ES-I3 (cell line): ENCODE data around the gene PPIL1.
A peak's percentile ranks its signal among the peaks of the same experiment; 100 is the strongest.

Source experiments
- H3K36me3 ChIP-seq: 2 replicates; pipeline ENCODE4 v1.6.1; 2013; ENCODE audit warnings: mild to moderate bottlenecking, low read length, control low read depth, moderate library complexity; ENCODE audit not compliant: insufficient read depth
- H3K4me1 ChIP-seq: 2 replicates; pipeline ENCODE4 v1.6.1; 2013; ENCODE audit warnings: mild to moderate bottlenecking, control low read depth, low read length; ENCODE audit not compliant: insufficient read depth
- H3K9ac ChIP-seq: 2 replicates; pipeline ENCODE4 v1.6.1; 2013; ENCODE audit warnings: low read depth, mild to moderate bottlenecking, low read length, moderate library complexity
- H3K9me3 ChIP-seq: 2 replicates; pipeline ENCODE4 v1.6.1; 2013; ENCODE audit warnings: mild to moderate bottlenecking, low read length, moderate library complexity; ENCODE audit not compliant: control insufficient read depth, insufficient read depth

The PPIL1 gene

DNA sequence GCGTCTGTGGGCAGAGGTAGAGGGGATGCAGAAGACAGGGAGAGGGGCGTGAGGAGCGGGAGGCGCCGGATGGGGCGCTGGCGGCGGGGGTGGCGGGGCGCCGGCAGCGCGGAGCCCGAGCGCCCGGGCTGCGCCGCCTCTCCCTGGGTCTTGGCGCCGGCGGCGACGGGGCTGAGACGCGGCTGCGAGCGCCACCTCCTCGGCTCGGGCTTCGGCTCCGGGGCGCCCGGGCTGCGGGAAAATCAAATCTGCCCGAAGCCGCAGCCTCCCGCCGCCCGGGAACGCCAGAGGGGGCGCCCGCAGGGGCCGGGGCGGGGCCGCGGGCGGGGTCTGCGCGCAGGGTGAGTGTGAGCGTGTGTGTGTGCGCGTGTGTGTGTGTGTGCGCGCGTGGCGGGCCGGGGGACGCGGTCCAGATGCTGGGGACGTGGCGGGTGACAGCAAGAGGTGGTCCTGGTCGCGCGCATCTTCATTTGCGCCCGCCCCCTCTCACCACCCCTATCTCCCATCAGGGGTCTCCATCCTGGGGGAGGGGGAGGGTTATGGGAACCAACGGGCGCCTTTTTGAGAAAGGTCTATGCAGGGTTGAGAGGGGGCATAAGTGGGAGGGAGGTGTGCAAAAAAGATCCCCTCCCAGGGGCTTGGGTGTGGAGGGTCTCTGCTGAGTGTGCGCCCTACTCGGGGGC, 34.7 kb downstream of the PPIL1 start:
- H3K9me3 ChIP-seq = no peaks in the 10 kb centered on the region
- peak overlapping the region; percentile 59 for H3K9ac ChIP-seq
- peaks cover 4% of the 10 kb centered on the region; the same call in 1 of the 2 replicates for H3K4me1 ChIP-seq
- H3K36me3 ChIP-seq = no peaks in the 10 kb centered on the region

DNA sequence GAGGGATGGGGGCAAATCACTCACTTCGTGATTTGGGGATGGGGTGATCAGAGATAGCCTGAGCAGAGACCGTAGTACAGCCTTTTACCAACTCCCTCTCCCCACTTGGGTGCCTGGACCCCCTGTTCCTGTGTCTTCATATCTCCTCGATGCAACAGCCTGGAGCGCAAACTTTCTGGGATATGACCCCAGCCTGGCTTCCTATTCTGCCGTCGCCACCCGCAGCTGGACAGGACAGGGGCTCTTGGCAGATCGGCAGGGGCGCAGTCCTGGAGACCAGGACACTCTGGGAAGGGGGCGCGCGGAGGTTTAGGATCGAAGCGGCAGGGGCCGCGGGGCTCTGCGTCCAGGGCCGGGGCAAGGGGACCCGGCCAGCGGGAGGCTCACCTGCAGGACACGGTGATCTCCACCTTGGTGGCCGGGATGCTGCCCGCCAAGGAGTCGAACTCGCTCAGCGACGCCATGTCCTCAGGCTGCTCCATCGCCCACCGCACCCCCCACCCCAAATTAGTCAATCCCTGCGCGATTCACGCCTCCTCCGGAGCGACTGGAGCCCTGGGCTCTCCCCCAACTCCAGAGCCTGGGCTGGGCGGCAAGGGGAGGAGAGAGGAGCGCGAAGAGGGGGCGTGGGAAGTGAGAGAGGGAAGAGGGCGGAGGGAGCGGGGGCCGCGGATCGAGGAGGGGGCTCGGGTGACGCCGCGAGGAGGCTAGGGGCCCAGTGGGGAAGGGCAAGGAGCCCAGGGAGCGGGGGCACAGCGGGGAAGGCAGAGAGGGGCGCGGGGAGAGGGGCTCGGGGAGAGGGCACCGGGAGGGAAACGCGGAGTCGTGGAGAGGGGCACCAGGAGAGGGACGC, 35.5 kb downstream of the PPIL1 start, which contains the start of gene CPNE5:
Gene CPNE5, minus strand, starts transcription at position 549 of the 853 bp plus-strand sequence. Its CDS starts 67 bp downstream, at position 482.
- Histone ChIP-seq H3K9ac (peak within 1 kb of the TSS; percentile 59), H3K4me1 (peaks cover 10% of the 10 kb centered on the region), H3K36me3 (no peaks in the 10 kb centered on the region), H3K9me3 (no peaks in the 10 kb centered on the region)

DNA sequence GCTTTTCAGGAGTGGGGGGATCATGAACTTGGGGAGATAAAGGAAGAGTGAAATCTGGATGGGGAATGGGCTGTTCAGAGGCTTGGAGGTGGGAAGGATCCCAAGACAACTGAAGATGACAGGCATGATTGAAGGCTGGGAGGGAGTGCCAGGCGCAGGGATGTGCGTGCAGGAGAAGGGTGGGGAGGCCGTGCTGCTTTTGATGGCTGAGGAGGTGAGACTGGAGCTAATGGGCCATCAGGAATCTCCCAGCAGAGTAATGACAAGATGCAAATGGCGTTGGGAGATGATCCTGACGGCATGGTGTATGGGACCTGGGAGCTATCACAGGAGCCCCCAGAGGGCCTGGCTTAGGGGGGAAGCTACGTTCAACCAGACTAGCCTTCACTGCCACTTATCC, 36.9 kb downstream of the PPIL1 start:
- peaks cover 10% of the 10 kb centered on the region for H3K4me1 ChIP-seq
- H3K9me3 ChIP-seq = no peaks in the 10 kb centered on the region
- H3K36me3 ChIP-seq = no peaks in the 10 kb centered on the region
- no peak overlapping the region for H3K9ac ChIP-seq

GRCh38 chr6:36837022-36837339, 37.6 kb downstream of the PPIL1 start:
- H3K9me3 ChIP-seq = no peaks in the 10 kb centered on the region
- H3K9ac ChIP-seq = no peak overlapping the region
- H3K36me3 ChIP-seq = no peaks in the 10 kb centered on the region
- peaks cover 10% of the 10 kb centered on the region for H3K4me1 ChIP-seq

DNA sequence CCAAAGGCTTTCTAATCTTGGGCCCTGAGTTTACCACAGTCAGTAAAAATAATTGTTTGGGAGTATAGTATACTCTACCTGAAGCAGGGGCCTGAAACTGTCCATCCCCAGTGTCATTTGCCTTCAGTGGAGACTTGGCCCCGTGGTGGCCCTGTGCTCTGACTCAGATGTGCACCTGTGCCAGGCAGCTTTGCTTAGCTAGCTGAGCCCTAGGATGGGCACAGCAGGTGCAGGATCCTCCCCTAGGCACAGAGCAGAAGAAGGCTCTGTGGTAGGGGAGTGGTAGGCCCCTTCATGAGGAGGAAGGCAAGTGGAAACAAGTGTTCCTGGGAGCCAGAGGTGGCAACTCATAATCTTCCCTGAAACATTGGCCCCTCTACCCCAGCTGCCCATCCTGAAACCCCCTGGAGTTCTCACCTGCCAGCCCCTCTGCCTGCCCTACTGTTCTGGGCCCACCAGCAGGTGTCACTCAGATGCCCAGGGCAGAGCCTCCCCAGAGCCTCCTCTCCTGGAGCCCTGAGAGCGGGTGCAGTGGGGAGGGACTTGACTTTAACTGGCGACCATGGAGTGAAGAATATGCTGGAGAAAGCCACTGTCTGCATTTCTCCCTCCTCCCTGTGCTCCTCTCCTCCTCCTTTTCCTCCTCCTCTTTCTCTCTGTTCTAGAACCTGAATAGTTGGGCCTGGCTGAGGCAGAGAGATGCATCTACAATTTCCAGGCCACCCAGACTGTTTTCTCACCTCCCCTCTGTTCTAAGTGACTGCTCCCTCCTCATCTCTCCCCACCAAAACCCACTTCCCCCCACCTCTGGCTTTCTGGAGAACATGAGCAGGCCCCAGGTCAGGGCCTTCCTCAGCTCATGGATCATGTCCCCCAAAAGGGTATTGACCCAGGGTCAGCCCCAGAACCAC, 38.2 kb downstream of the PPIL1 start:
- no peaks in the 10 kb centered on the region for H3K9me3 ChIP-seq
- peaks cover 10% of the 10 kb centered on the region for H3K4me1 ChIP-seq
- H3K36me3 ChIP-seq = no peaks in the 10 kb centered on the region
- no peak overlapping the region for H3K9ac ChIP-seq

DNA sequence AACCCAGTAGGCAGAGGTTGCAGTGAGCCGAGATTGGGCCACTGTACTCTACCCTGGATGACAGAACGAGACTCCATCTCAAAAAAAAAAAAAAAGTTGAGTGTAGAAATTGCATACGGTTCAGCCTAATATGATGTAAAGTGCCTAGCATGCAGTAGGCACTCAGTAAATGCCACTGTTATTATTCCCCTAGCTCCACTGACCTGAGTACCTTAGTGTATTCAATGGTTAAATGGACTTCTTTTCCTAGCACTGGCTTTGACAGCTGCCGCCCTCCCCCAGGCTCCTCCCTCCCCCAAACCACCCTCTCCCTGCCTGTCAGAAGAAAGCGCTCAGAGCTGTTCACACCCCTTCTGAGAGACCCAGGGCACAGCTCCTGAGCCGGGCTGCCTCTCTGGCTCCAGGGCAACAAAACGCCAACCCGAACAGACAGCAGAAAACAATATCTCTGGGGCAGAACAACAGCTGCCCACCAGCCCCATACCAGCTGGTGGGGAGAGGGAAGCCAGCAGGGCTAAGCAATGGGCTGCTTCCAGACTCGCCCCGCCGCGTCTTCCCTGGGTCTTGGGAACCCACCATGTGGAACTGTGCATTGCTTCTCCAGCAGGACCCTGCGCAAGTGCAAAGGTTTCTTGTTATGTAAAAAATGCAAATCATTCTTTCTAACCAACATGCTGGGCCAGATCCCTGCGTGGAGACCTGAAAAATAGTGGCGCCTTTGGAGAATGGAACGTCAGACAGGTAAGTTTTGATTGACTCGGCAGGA, 39.8 kb downstream of the PPIL1 start:
- Histone ChIP-seq H3K9ac (peak overlapping the region; percentile 6; the same call in 1 of the 2 replicates), H3K36me3 (no peaks in the 10 kb centered on the region), H3K9me3 (no peaks in the 10 kb centered on the region), H3K4me1 (peaks cover 6% of the 10 kb centered on the region; the same call in 1 of the 2 replicates)

- Histone ChIP-seq H3K36me3 (no peaks in the 10 kb centered on the region), H3K9me3 (no peaks in the 10 kb centered on the region), H3K9ac (no peak overlapping the region), H3K4me1 (peaks cover 6% of the 10 kb centered on the region; the same call in 1 of the 2 replicates)
These were observed 41.3 kb downstream of the PPIL1 start for GRCh38 chr6:36833182-36833789.

- Histone ChIP-seq H3K9ac (no peak overlapping the region), H3K36me3 (no peaks in the 10 kb centered on the region), H3K9me3 (no peaks in the 10 kb centered on the region), H3K4me1 (peaks cover 14% of the 10 kb centered on the region)
These were observed 42.3 kb downstream of the PPIL1 start for GRCh38 chr6:36832313-36832712.

DNA sequence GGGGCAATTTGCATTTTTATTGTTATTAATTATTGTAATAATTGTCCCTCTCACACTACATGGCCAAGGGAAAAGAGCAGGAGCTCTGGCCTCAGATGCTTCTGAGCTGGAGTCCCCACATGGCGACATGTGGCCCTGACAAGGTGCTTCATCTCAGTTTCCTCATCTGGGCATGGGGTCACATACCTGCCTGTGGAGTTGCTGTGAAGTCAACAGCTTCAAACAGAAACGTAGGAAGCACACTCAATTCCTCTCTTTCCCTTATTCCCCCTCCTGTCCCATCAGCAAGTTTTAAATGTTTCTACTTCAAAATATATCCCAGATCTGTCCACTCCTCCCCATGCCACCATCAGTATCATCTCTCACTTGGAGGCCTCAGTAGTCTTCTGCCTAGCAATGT, 44.0 kb downstream of the PPIL1 start:
- H3K9ac ChIP-seq = no peak overlapping the region
- H3K4me1 ChIP-seq = peaks cover 21% of the 10 kb centered on the region
- no peaks in the 10 kb centered on the region for H3K9me3 ChIP-seq
- no peaks in the 10 kb centered on the region for H3K36me3 ChIP-seq

DNA sequence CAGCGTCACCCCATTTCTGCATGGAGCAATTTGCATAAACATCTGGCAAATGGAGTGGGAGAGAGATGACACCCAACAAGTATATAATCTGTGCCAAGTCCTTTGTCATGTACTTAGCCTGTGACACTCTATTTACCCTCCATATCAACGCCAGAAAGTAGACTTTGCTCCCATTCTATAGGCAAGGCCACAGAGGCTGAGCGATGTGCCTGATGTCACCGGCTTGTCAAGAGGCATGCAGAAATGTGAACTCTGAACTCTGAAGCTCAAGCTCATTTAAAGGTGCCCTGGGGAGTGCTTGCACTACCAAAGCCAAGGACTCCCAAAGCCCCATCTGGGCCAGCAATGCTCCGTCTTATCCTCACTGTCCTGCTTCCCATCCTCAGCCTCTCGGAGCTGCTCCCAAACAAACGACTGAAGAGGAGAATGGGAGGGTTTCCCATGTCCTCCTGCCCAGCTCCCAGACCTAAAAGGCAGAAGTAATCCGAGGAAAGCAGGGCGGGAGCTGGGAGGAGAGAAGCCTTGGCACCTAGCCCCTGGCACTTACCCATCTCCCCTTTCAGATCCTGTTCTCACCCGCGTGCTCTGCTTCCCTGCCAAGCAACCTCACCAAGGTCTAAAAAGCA, 44.6 kb downstream of the PPIL1 start:
- Histone ChIP-seq H3K36me3 (no peaks in the 10 kb centered on the region), H3K9me3 (no peaks in the 10 kb centered on the region), H3K4me1 (peaks cover 21% of the 10 kb centered on the region), H3K9ac (no peak overlapping the region)

DNA sequence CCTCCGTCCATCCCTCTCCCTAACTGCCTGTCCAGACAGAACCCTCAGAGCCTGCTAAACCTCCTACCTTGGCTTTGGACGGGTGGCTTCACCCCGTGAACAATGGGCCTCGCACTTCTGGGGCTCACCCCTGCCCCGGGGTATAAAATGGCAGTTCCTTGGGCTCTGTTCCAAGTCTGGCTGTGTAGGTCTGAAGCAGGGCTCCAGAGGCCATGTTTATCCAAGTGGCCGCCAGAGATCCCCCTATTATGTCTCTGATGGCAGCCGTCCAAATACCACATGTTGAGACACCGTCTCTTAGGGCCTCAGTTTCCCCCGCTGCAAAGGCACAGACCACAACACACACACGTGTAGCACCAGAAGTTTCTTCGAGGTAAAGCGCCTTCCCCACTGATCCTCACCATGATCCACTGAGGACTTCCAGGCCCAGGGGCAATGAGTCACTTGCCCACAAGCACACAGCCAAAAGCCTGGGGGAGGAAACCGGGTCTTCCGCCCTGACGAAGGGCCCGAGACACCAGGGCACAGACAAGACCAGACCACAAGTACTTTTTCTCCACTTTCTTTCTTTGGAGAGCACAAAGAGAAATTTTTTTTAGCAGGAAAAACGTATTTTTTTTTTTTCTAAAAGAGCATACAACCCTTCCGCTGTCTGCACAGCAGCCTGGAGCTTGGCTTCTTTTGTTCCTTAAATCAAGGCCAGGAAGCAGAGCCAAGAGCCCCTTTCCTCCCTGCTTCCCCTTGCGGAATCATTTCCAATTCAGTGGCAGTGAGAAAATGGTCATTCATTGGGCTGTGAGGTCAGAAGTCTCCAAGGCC, 47.1 kb downstream of the PPIL1 start:
- H3K9me3 ChIP-seq = no peaks in the 10 kb centered on the region
- no peak overlapping the region for H3K9ac ChIP-seq
- peaks cover 15% of the 10 kb centered on the region; the same call in 1 of the 2 replicates for H3K4me1 ChIP-seq
- H3K36me3 ChIP-seq = no peaks in the 10 kb centered on the region

- no peaks in the 10 kb centered on the region for H3K36me3 ChIP-seq
- H3K9me3 ChIP-seq = no peaks in the 10 kb centered on the region
- H3K9ac ChIP-seq = no peak overlapping the region
- peaks cover 15% of the 10 kb centered on the region; the same call in 1 of the 2 replicates for H3K4me1 ChIP-seq
These were observed 47.9 kb downstream of the PPIL1 start for GRCh38 chr6:36826520-36827227.
